ENCODE data around the gene THOC5.

- TF ChIP-seq CTCF (IDR thresholded peaks at IDR 0.05) (no peak), POLR2A (IDR thresholded peaks at IDR 0.05) (no peak)
Observed at GRCh38 chr22:29570912-29571549, 17.5 kb upstream of the THOC5 start.

Measured in thyroid gland (tissue), 4 donors.